ENCODE data around the gene CHAC2. TPM values are rescaled to one million over a fixed set of nuclear protein-coding genes. Genes with fewer than 3 reads are reported as not detected.

Gene CHAC2
- total and polyA plus RNA-seq, 2 of the 13 experiments (the other 11 are each of a cell fraction or from before 2014, with no cell fraction given) = 1.7 to 10.7 TPM

GRCh38 chr2:53767405-53768241 is at the start of gene CHAC2 (continued):
- TF ChIP-seq ERF (CRISPR knock-in tag; IDR thresholded peaks at IDR 0.05) (peak; percentile 20; the same call in 1 of the 2 replicates), POLR2AphosphoS2 (IDR thresholded peaks at IDR 0.05; ENCODE audit: low read depth, low read length) (peak; percentile 53; the same call in 1 of the 2 replicates), ZNF318 (CRISPR knock-in tag; IDR thresholded peaks at IDR 0.05) (no peak), HOXA3 (CRISPR knock-in tag; IDR thresholded peaks at IDR 0.05) (peak; percentile 55), ZNF775 (CRISPR knock-in tag; IDR thresholded peaks at IDR 0.05; ENCODE audit: borderline replicate concordance) (no peak), RBM22 (optimal IDR thresholded peaks at IDR 0.05; ENCODE audit: low read length) (peak; percentile 68), ADNP (CRISPR knock-in tag; IDR thresholded peaks at IDR 0.05) (no peak), SMAD3 (CRISPR knock-in tag; IDR thresholded peaks at IDR 0.05) (no peak), TARDBP (CRISPR knock-in tag; IDR thresholded peaks at IDR 0.05) (0 out of 2 replicates have a peak, but pooled peaks have one; percentile 12), ISL2 (CRISPR knock-in tag; IDR thresholded peaks at IDR 0.05) (no peak), ATRX (CRISPR knock-in tag; IDR thresholded peaks at IDR 0.05; ENCODE audit: borderline replicate concordance) (no peak), HBP1 (CRISPR knock-in tag; IDR thresholded peaks at IDR 0.05; ENCODE audit: low read depth) (no peak), HHEX (CRISPR knock-in tag; IDR thresholded peaks at IDR 0.05) (no peak), ZNF264 (CRISPR knock-in tag; IDR thresholded peaks at IDR 0.05) (no peak), ZNF292 (CRISPR knock-in tag; IDR thresholded peaks at IDR 0.05; ENCODE audit: borderline replicate concordance, low read depth) (peak; percentile 79; the same call in 1 of the 2 replicates), ZNF773 (CRISPR knock-in tag; IDR thresholded peaks at IDR 0.05; ENCODE audit: borderline replicate concordance) (no peak), MAZ (IDR thresholded peaks at IDR 0.05; ENCODE audit: borderline replicate concordance, low read depth, low read length) (no peak), MAZ (CRISPR knock-in tag; IDR thresholded peaks at IDR 0.05; ENCODE audit: low read depth) (no peak; the same call in 1 of the 2 replicates), CBX2 (IDR thresholded peaks at IDR 0.05; ENCODE audit: low read depth, low read length) (no peak), CBX2 (CRISPR knock-in tag; IDR thresholded peaks at IDR 0.05; ENCODE audit: low read depth) (no peak), KMT2B (CRISPR knock-in tag; IDR thresholded peaks at IDR 0.05) (peak; percentile 92), KDM2A (CRISPR knock-in tag; IDR thresholded peaks at IDR 0.05; ENCODE audit: borderline replicate concordance, low read depth) (peak; percentile 99)
